Loucy (cell line): ENCODE data around the gene ABCG1.

ENCODE experiments used
- H2AFZ ChIP-seq: fragments of 200-600 bp; sonication (generic); 2 replicates; pipeline ENCODE4 v1.6.0; 2016; ENCODE audit warnings: antibody characterized with exemption, mild to moderate bottlenecking, low read length, moderate library complexity
- H3F3A ChIP-seq: fragments of 200-600 bp; 2 replicates; pipeline ENCODE4 v1.6.0; 2016; ENCODE audit warnings: antibody characterized with exemption, low read depth, mild to moderate bottlenecking
- H3K27me3 ChIP-seq: fragments of 200-600 bp; sonication (generic); 2 replicates; pipeline ENCODE4 v1.6.1; 2014; ENCODE audit warnings: low read length, mild to moderate bottlenecking; ENCODE audit not compliant: insufficient read depth, poor library complexity, severe bottlenecking
- H3K36me3 ChIP-seq: fragments of 200-600 bp; sonication (generic); 2 replicates; pipeline ENCODE4 v1.6.1; 2016; ENCODE audit warnings: low read length; ENCODE audit not compliant: insufficient read depth
- H3K4me1 ChIP-seq: fragments of 200-600 bp; sonication (generic); 2 replicates; pipeline ENCODE4 v1.5.1; 2014; ENCODE audit warnings: low read length, mild to moderate bottlenecking; ENCODE audit not compliant: insufficient read depth, poor library complexity, severe bottlenecking
- H3K4me2 ChIP-seq: fragments of 200-600 bp; sonication (generic); 2 replicates; pipeline ENCODE4 v1.6.0; 2014; ENCODE audit warnings: antibody characterized with exemption, low read length, low read depth, mild to moderate bottlenecking; ENCODE audit not compliant: poor library complexity, severe bottlenecking
- H3K4me3 ChIP-seq: fragments of 200-600 bp; sonication (generic); 2 replicates; pipeline ENCODE4 v1.5.1; 2014; ENCODE audit warnings: low read length, mild to moderate bottlenecking, mixed read lengths; ENCODE audit not compliant: poor library complexity, severe bottlenecking
- H3K79me2 ChIP-seq: fragments of 200-600 bp; sonication (generic); 2 replicates; pipeline ENCODE4 v1.6.1; 2014; ENCODE audit warnings: low read length; ENCODE audit not compliant: insufficient read depth
- H3K9ac ChIP-seq: fragments of 200-600 bp; sonication (generic); 2 replicates; pipeline ENCODE4 v1.6.0; 2014; ENCODE audit warnings: mild to moderate bottlenecking, low read depth, low read length, moderate library complexity; ENCODE audit not compliant: poor library complexity, severe bottlenecking
- H3K9me2 ChIP-seq: fragments of 200-600 bp; sonication (generic); replicated peaks from 2 replicates; pipeline ENCODE4 v1.6.1; 2016; ENCODE audit warnings: low read depth, low read length, mixed read lengths
- H3K9me3 ChIP-seq: fragments of 200-600 bp; sonication (generic); 2 replicates; pipeline ENCODE4 v1.6.1; 2014; ENCODE audit warnings: mild to moderate bottlenecking, antibody characterized with exemption, low read length, low read depth; ENCODE audit not compliant: insufficient read depth
- H4K20me1 ChIP-seq: fragments of 200-600 bp; sonication (generic); 2 replicates; pipeline ENCODE4 v1.6.0; 2014; ENCODE audit warnings: antibody characterized with exemption, low read length, mild to moderate bottlenecking; ENCODE audit not compliant: insufficient read depth, poor library complexity, severe bottlenecking
- CTCF ChIP-seq: fragments of 200-600 bp; sonication (generic); conservative IDR thresholded peaks from 2 replicates; pipeline ENCODE4 v1.5.1; 2014; ENCODE audit warnings: mild to moderate bottlenecking, antibody characterized with exemption, low read length
- EZH2phosphoT487 ChIP-seq: fragments of 200-600 bp; IDR thresholded peaks from 2 replicates; pipeline ENCODE4 v1.6.1; 2018; ENCODE audit warnings: antibody characterized with exemption, mild to moderate bottlenecking, moderate library complexity, borderline replicate concordance

Gene ABCG1

GRCh38 chr21:42232176-42232825 is 13.4 kb downstream of the ABCG1 start:
- peak overlapping the region; percentile 85 for H3K9ac ChIP-seq
- H4K20me1 ChIP-seq: no peaks in the 10 kb centered on the region
- peak overlapping the region; percentile 49 for H3K4me2 ChIP-seq
- H3K4me1 ChIP-seq: peaks cover 94% of the 10 kb centered on the region
- H3K27me3 ChIP-seq: no peaks in the 10 kb centered on the region
- TF ChIP-seq CTCF (no peak), EZH2phosphoT487 (no peak)
- no peaks in the 10 kb centered on the region for H3K9me3 ChIP-seq
- H3K9me2 ChIP-seq: no peaks in the 10 kb centered on the region
- H3K4me3 ChIP-seq: peak overlapping the region; percentile 53
- H3K36me3 ChIP-seq: no peaks in the 10 kb centered on the region
- peaks cover 4% of the 10 kb centered on the region; the same call in 1 of the 2 replicates for H3F3A ChIP-seq
- H3K79me2 ChIP-seq: peaks cover 94% of the 10 kb centered on the region
- H2AFZ ChIP-seq: no peak overlapping the region

GRCh38 chr21:42233067-42233961 is 14.4 kb downstream of the ABCG1 start:
- H3K4me2 ChIP-seq: peak overlapping the region; percentile 49
- H2AFZ ChIP-seq: no peak overlapping the region
- H3K4me1 ChIP-seq: peaks cover 95% of the 10 kb centered on the region

GRCh38 chr21:42234041-42234440 is 15.1 kb downstream of the ABCG1 start:
- Histone ChIP-seq H3F3A (no peaks in the 10 kb centered on the region), H4K20me1 (no peaks in the 10 kb centered on the region), H3K4me1 (peaks cover 95% of the 10 kb centered on the region), H3K27me3 (no peaks in the 10 kb centered on the region), H3K9me3 (no peaks in the 10 kb centered on the region), H3K36me3 (no peaks in the 10 kb centered on the region), H3K9me2 (no peaks in the 10 kb centered on the region), H3K4me3 (no peak overlapping the region), H3K9ac (peak overlapping the region; percentile 85), H3K79me2 (peaks cover 98% of the 10 kb centered on the region), H3K4me2 (peak overlapping the region; percentile 49), H2AFZ (no peak overlapping the region)
- TF ChIP-seq CTCF (no peak; the same call in 1 of the 2 replicates), EZH2phosphoT487 (no peak)

More at GRCh38 chr21:42233067-42233961, 14.4 kb downstream of the ABCG1 start:
- TF ChIP-seq CTCF (peak; percentile 29; the same call in 1 of the 2 replicates), EZH2phosphoT487 (no peak)
- peaks cover 4% of the 10 kb centered on the region; the same call in 1 of the 2 replicates for H3F3A ChIP-seq
- no peaks in the 10 kb centered on the region for H4K20me1 ChIP-seq
- H3K4me3 ChIP-seq: peak overlapping the region; percentile 53
- H3K79me2 ChIP-seq: peaks cover 98% of the 10 kb centered on the region
- H3K36me3 ChIP-seq: no peaks in the 10 kb centered on the region
- H3K9me2 ChIP-seq: no peaks in the 10 kb centered on the region
- peak overlapping the region; percentile 85 for H3K9ac ChIP-seq
- no peaks in the 10 kb centered on the region for H3K9me3 ChIP-seq
- H3K27me3 ChIP-seq: no peaks in the 10 kb centered on the region
